ENCODE data around the gene EDN2. TPM values are rescaled to one million over a fixed set of nuclear protein-coding genes. Genes with fewer than 3 reads are reported as not detected.
A peak's percentile ranks its signal among the peaks of the same experiment; 100 is the strongest.

Gene EDN2
- total RNA-seq, 1 donor from 2014 or later = 0.80 TPM

GRCh38 chr1:41463516-41463915 lies 21.0 kb downstream of the EDN2 start:
- Mint-ChIP-seq H3K4me1 (ENCODE audit: low read depth) (peaks cover 13% of the 10 kb centered on the region), H3K4me3 (ENCODE audit: unreplicated experiment) (no peak overlapping the region), H3K27ac (ENCODE audit: unreplicated experiment) (no peak overlapping the region), H3K9me3 (ENCODE audit: low read depth) (no peaks in the 10 kb centered on the region), H3K27me3 (ENCODE audit: low read depth) (peaks cover 3% of the 10 kb centered on the region), H3K36me3 (ENCODE audit: low read depth) (no peaks in the 10 kb centered on the region)
- no peak for DNase-seq (ENCODE audit: low spot score)
- TF ChIP-seq, protein P1, sequence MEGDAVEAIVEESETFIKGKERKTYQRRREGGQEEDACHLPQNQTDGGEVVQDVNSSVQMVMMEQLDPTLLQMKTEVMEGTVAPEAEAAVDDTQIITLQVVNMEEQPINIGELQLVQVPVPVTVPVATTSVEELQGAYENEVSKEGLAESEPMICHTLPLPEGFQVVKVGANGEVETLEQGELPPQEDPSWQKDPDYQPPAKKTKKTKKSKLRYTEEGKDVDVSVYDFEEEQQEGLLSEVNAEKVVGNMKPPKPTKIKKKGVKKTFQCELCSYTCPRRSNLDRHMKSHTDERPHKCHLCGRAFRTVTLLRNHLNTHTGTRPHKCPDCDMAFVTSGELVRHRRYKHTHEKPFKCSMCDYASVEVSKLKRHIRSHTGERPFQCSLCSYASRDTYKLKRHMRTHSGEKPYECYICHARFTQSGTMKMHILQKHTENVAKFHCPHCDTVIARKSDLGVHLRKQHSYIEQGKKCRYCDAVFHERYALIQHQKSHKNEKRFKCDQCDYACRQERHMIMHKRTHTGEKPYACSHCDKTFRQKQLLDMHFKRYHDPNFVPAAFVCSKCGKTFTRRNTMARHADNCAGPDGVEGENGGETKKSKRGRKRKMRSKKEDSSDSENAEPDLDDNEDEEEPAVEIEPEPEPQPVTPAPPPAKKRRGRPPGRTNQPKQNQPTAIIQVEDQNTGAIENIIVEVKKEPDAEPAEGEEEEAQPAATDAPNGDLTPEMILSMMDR (IDR thresholded peaks at IDR 0.05) = no peak

- no peaks in the 10 kb centered on the region for H3K36me3 Mint-ChIP-seq (ENCODE audit: low read depth)
- DNase-seq (ENCODE audit: low spot score) = no peak
- H3K4me3 Mint-ChIP-seq (ENCODE audit: unreplicated experiment) = no peak overlapping the region
- TF ChIP-seq, protein P1 (IDR thresholded peaks at IDR 0.05) = no peak
- H3K27ac Mint-ChIP-seq (ENCODE audit: unreplicated experiment) = no peak overlapping the region
- peaks cover 20% of the 10 kb centered on the region for H3K4me1 Mint-ChIP-seq (ENCODE audit: low read depth)
- H3K9me3 Mint-ChIP-seq (ENCODE audit: low read depth) = no peaks in the 10 kb centered on the region
- peaks cover 3% of the 10 kb centered on the region for H3K27me3 Mint-ChIP-seq (ENCODE audit: low read depth)
Observed at GRCh38 chr1:41462680-41463004, 21.8 kb downstream of the EDN2 start.

DNA sequence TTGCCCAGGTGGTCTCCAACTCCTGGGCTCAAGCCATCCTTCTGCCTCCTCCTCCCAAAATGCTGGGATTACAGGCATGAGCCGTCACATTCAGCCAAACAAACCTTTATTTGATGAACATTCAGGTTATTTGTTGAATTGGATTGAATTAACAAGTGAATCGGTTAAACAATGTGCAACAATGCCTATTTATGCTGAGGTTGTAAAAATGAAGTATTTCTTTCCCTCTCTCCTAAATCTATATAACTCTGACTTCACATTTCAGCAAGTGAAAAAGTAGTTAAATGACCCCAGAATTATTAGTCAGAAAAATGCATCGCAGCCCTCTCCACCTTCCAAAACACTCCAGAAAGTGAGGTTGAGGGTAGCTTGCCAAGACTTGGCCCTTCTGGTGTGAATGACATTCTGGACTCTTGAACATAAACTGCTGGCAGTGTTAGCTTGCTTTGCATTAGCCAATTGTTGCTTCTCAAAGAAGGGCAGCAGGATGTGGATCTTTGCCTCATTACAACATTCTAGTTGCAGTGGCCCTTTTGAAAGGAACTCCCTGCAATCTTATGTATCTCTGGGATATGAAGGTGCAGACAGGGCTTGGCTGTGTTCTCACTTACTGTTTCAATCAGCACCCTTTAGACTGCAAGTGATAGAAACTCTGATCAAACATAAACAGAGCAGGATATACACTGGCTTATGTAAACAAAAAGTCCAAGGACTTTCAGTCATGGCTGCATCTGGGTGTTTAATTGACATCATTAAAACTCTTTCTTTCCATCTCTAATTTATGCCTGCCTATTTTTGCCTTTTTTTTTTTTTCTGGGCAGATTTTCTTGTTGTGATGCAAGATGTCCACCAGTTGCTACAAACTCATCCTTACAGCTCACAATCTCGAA lies 22.4 kb downstream of the EDN2 start:
- no peak for DNase-seq (ENCODE audit: low spot score)
- Mint-ChIP-seq H3K9me3 (ENCODE audit: low read depth) (no peaks in the 10 kb centered on the region), H3K27ac (ENCODE audit: unreplicated experiment) (no peak overlapping the region), H3K4me3 (ENCODE audit: unreplicated experiment) (no peak overlapping the region), H3K36me3 (ENCODE audit: low read depth) (no peaks in the 10 kb centered on the region), H3K27me3 (ENCODE audit: low read depth) (peaks cover 3% of the 10 kb centered on the region), H3K4me1 (ENCODE audit: low read depth) (peaks cover 17% of the 10 kb centered on the region)
- TF ChIP-seq, protein P1 (IDR thresholded peaks at IDR 0.05) = no peak

DNA sequence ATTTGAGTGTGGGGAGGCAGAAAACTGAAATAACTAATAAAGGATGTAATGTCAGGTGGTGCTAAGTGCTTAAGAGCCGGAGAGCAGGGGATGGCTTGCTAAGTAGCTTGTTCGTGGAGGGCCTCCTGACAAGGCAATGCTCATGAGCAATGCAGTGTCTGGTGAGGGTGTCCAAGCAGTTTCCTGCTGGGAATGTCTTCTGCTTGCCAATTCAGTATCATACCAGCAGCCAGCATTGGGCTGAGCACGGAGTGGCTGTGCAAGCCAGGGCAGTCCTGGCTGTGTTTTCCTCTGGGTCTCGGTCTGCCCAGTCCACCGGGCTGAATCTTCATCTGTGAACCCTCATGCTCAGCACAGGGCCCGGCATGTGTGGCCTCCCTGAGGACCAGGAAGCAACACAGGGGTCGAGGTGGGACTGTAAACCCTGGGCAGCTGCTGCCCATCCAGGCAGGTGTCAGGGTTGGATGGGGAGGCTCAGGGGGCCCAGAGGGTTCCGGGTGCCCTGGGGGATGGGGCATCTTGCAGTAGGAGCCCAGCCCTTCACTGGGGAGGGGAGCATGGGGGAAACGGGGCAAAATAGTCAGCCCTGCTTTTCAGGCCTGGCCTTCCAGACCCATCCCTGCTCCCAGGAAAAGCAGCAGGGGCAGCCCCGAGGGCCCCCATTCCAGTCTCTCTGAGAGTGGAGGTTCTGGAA lies 27.5 kb downstream of the EDN2 start:
- Mint-ChIP-seq H3K4me1 (ENCODE audit: low read depth) (peaks cover 44% of the 10 kb centered on the region), H3K9me3 (ENCODE audit: low read depth) (no peaks in the 10 kb centered on the region), H3K27me3 (ENCODE audit: low read depth) (no peaks in the 10 kb centered on the region), H3K27ac (ENCODE audit: unreplicated experiment) (no peak overlapping the region), H3K36me3 (ENCODE audit: low read depth) (no peaks in the 10 kb centered on the region), H3K4me3 (ENCODE audit: unreplicated experiment) (no peak overlapping the region)
- no peak for DNase-seq (ENCODE audit: low spot score)
- TF ChIP-seq, protein P1 (IDR thresholded peaks at IDR 0.05) = no peak

DNA sequence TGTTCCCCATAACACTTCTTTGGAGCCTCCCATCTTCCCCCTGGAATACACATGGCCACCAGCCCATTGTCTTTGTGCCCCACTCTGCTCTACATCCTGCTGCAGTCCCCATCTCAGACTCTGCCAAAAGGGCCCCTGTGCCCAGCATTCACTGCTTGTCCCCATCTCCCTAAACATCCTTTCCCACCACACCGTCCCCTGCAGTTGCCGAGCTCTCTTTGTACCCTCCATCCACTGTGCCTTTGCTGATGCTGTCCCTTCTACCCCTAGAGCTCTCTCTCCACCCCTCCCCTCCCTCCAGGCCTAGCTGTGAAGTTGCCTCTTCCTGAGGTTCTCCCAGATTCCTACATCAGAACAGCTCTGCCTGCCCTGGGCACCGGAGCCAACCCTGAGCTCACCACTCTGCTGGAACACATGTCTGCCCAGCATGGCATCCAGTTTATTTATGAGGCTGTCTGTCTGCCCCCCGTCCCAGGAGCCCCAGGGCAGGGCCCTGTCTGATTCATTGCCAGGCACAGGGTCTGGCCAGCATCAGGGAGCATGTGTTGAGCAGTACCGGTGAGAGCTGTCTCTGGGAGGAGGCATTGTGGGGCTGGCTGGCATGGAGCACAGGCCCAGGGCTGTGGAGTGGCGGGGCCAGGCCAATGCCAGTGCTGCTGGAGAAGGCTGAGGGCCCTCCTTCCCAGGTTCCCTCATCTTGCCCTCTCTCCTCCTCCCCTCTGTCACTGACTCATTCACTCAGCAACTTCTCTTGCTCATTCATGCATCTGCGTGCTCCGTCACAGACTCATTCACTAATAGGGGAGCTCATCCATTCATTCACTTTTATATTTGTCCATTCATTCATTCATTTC lies 28.8 kb downstream of the EDN2 start:
- Mint-ChIP-seq H3K27ac (ENCODE audit: unreplicated experiment) (peak overlapping the region; percentile 45), H3K27me3 (ENCODE audit: low read depth) (no peaks in the 10 kb centered on the region), H3K36me3 (ENCODE audit: low read depth) (no peaks in the 10 kb centered on the region), H3K4me3 (ENCODE audit: unreplicated experiment) (no peak overlapping the region), H3K4me1 (ENCODE audit: low read depth) (peaks cover 42% of the 10 kb centered on the region), H3K9me3 (ENCODE audit: low read depth) (no peaks in the 10 kb centered on the region)
- TF ChIP-seq, protein P1 (IDR thresholded peaks at IDR 0.05) = no peak
- no peak for DNase-seq (ENCODE audit: low spot score)

Data from chondrocyte (in vitro differentiated cells).